MCF 10A (cell line): ENCODE measurements around the gene DLGAP5. TPM values are rescaled to one million over a fixed set of nuclear protein-coding genes. Genes with fewer than 3 reads are reported as not detected.

Experiments used
- BruUV-seq: library from RNA; stranded (reverse); fragments of 400-500 nt; replicated peaks from 2 replicates; lab custom pipeline; 2021; lab: Mats Ljungman, UMichigan
- CTCF ChIA-PET: fragments of 300-600 bp; sonication (Branson Sonifier 250); formaldehyde crosslinking; extraction: SDS; loops from one replicate; lab custom pipeline; 2021; ENCODE audit warnings: antibody characterized with exemption, inconsistent platforms; lab: Yijun Ruan, JAX
- POLR2A ChIA-PET: fragments of 300-600, 350-650 bp; sonication (Branson Sonifier 250); formaldehyde crosslinking; extraction: SDS; loops from one replicate; lab custom pipeline; 2020; ENCODE audit warnings: antibody characterized with exemption, inconsistent platforms; lab: Yijun Ruan, JAX
- DNase-seq: peaks from one replicate; pipeline ENCODE4 v3.0.0-alpha.2; 2018; ENCODE audit not compliant: unreplicated experiment
- H3K27ac Mint-ChIP-seq: one replicate; pipeline ENCODE4 v1.8.0; 2022; ENCODE audit warnings: mild to moderate bottlenecking, low read depth, mixed read lengths; ENCODE audit not compliant: unreplicated experiment
- H3K27me3 Mint-ChIP-seq: one replicate; pipeline ENCODE4 v1.8.0; 2022; ENCODE audit warnings: mixed read lengths; ENCODE audit not compliant: insufficient read depth, unreplicated experiment
- H3K36me3 Mint-ChIP-seq: one replicate; pipeline ENCODE4 v1.8.0; 2022; ENCODE audit warnings: mild to moderate bottlenecking, moderate library complexity, mixed read lengths; ENCODE audit not compliant: insufficient read depth, unreplicated experiment
- H3K4me1 Mint-ChIP-seq: one replicate; pipeline ENCODE4 v1.8.0; 2022; ENCODE audit warnings: mixed read lengths; ENCODE audit not compliant: insufficient read depth, unreplicated experiment
- H3K4me3 Mint-ChIP-seq: one replicate; pipeline ENCODE4 v1.8.0; 2022; ENCODE audit warnings: mild to moderate bottlenecking, moderate library complexity, mixed read lengths; ENCODE audit not compliant: unreplicated experiment
- H3K9me3 Mint-ChIP-seq: one replicate; pipeline ENCODE4 v1.8.0; 2022; ENCODE audit warnings: mixed read lengths; ENCODE audit not compliant: unreplicated experiment
- intact Hi-C: fragments of 100-400 bp; cut with micrococcal nuclease; formaldehyde crosslinking; loops from 2 replicates; pipeline ENCODE4 v1.14.1; 2022
- total RNA-seq: library from RNA; stranded (reverse); gene quantifications from 2 replicates; pipeline ENCODE4 v1.2.3, GENCODE V29; 2022
- TF ChIP-seq, protein P1 (sequence below): fragments of 200-600 bp; IDR thresholded peaks from one replicate; pipeline ENCODE4 v1.8.0; 2022; ENCODE audit warnings: antibody characterized with exemption, mild to moderate bottlenecking; ENCODE audit not compliant: unreplicated experiment

The DLGAP5 gene
- total RNA-seq, 1 experiment from 2014 or later = 17.6 TPM

DNA sequence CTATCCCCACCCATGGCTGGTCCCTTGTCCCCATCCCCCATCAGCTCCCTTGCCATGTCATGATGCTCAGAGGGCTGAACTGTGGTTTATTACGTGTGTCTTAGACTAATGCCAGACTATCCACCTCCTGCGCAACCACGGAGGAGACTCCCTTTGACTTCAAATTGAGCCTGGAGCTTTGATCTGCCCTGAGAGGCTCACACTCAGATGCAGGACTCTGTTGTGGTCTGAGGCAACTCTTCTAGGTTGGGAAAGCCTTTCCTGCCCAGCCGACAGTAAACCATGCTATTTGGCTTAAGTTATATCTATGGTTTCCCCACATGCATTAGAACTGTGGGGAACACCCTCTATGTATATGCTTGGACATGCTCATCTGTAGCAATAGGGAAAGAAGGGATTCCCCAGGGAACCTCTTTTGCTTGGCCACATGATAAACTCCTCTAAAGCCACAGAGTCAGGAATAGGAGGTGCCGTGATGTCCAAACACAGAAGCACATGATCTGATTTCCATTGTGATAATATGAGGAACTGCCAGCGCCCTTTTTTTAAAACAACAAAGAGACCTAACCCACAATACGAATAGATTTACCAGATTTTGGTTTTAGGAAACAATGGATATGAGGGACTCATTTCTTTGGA, 73.5 kb downstream of the DLGAP5 start:
- TF ChIP-seq, protein P1, sequence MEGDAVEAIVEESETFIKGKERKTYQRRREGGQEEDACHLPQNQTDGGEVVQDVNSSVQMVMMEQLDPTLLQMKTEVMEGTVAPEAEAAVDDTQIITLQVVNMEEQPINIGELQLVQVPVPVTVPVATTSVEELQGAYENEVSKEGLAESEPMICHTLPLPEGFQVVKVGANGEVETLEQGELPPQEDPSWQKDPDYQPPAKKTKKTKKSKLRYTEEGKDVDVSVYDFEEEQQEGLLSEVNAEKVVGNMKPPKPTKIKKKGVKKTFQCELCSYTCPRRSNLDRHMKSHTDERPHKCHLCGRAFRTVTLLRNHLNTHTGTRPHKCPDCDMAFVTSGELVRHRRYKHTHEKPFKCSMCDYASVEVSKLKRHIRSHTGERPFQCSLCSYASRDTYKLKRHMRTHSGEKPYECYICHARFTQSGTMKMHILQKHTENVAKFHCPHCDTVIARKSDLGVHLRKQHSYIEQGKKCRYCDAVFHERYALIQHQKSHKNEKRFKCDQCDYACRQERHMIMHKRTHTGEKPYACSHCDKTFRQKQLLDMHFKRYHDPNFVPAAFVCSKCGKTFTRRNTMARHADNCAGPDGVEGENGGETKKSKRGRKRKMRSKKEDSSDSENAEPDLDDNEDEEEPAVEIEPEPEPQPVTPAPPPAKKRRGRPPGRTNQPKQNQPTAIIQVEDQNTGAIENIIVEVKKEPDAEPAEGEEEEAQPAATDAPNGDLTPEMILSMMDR = no peak
- H3K36me3 Mint-ChIP-seq = peaks cover 7% of the 10 kb centered on the region
- H3K27ac Mint-ChIP-seq = peak overlapping the region; percentile 72
- ChIA-PET POLR2A (interaction anchor here (0.7 to 4.0 kb wide), 9 partner anchors 10 to 91 kb away, joined by 3 to 41 read pairs (median 4); partner anchors contain the start of genes LGALS3, MAPK1IP1L, SOCS4 and WDHD1), CTCF (interaction anchor here (0.6 to 0.9 kb wide), 2 partner anchors 19 to 26 kb away, joined by 3 read pairs; no protein-coding TSS in a partner anchor)
- H3K9me3 Mint-ChIP-seq = no peaks in the 10 kb centered on the region
- DNase-seq = peak; percentile 46
- intact Hi-C loops = no loop called here
- no peaks in the 10 kb centered on the region for H3K27me3 Mint-ChIP-seq
- H3K4me1 Mint-ChIP-seq = peaks cover 33% of the 10 kb centered on the region
- no TSS peak for BruUV-seq
- no peak overlapping the region for H3K4me3 Mint-ChIP-seq

GRCh38 chr14:55116246-55117030, 74.9 kb downstream of the DLGAP5 start:
- BruUV-seq = no TSS peak
- H3K36me3 Mint-ChIP-seq = peaks cover 7% of the 10 kb centered on the region
- ChIA-PET POLR2A (interaction anchor here (2.1 to 4.0 kb wide), 3 partner anchors 9 to 13 kb away, joined by 13 to 41 read pairs (median 34); partner anchors contain the start of gene LGALS3), CTCF (interaction anchor here (0.6 kb wide), 1 partner anchor 7 kb away, joined by 3 read pairs; no protein-coding TSS in a partner anchor)
- H3K27me3 Mint-ChIP-seq = no peaks in the 10 kb centered on the region
- no peaks in the 10 kb centered on the region for H3K9me3 Mint-ChIP-seq
- no peak overlapping the region for H3K27ac Mint-ChIP-seq
- H3K4me1 Mint-ChIP-seq = peaks cover 24% of the 10 kb centered on the region
- H3K4me3 Mint-ChIP-seq = no peak overlapping the region
- no peak for DNase-seq
- TF ChIP-seq, protein P1 = no peak
- intact Hi-C loops = no loop called here

DNA sequence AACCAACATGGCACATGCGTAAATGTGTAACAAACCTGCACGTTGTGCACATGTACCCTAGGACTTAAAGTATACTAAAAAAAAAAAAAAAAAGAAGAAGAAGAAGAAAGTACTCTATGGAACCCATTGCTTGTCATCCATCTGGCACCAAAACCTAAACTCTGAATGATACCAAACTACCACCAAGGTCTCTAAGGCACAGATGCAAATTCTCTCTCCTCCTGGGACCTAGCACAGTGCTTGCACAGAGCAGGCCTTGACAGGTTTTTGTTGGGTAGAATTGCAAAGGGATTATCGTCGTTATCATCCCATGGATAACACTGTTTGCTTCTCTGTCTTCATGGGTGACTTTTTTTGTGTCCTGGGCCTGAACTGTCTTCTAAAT, 75.5 kb downstream of the DLGAP5 start:
- POLR2A ChIA-PET = interaction anchor here (4.0 kb wide), 1 partner anchor 13 kb away, joined by 41 read pairs; no protein-coding TSS in a partner anchor
- Mint-ChIP-seq H3K27ac (no peak overlapping the region), H3K9me3 (no peaks in the 10 kb centered on the region), H3K4me3 (no peak overlapping the region), H3K27me3 (no peaks in the 10 kb centered on the region), H3K36me3 (peaks cover 7% of the 10 kb centered on the region), H3K4me1 (peaks cover 21% of the 10 kb centered on the region)
- CTCF ChIA-PET = no interaction called here
- no TSS peak for BruUV-seq
- TF ChIP-seq, protein P1 = no peak
- intact Hi-C loops = no loop called here
- no peak for DNase-seq

GRCh38 chr14:55115460-55115859, 75.9 kb downstream of the DLGAP5 start:
- CTCF ChIA-PET = no interaction called here
- POLR2A ChIA-PET = interaction anchor here (4.0 kb wide), 1 partner anchor 12 kb away, joined by 41 read pairs; no protein-coding TSS in a partner anchor
- Mint-ChIP-seq H3K27me3 (no peaks in the 10 kb centered on the region), H3K4me3 (no peak overlapping the region), H3K36me3 (peaks cover 7% of the 10 kb centered on the region), H3K27ac (no peak overlapping the region), H3K4me1 (peaks cover 17% of the 10 kb centered on the region), H3K9me3 (no peaks in the 10 kb centered on the region)
- intact Hi-C loops = no loop called here
- no peak for DNase-seq
- TF ChIP-seq, protein P1 = no peak
- no TSS peak for BruUV-seq
